GM23338 (cell line): ENCODE measurements around the gene PIK3C3.

Source experiments
- CREB1 ChIP-seq: fragments of 250-450 bp; sonication (Bioruptor Pico); IDR thresholded peaks from 2 replicates; pipeline ENCODE4 v1.5.0; 2020; ENCODE audit warnings: low read depth, mild to moderate bottlenecking, moderate library complexity
- CTCF ChIP-seq, 2 experiments: fragments of 200-600 bp in 1 of 2; sonication (generic) in 1 of 2; conservative IDR thresholded peaks; 2 replicates each; pipeline versions ENCODE4 v1.5.1 to v1.6.1; 2016 to 2017; ENCODE audit warnings: antibody characterized with exemption in 2 of 2, low read depth in 2 of 2, mild to moderate bottlenecking in 2 of 2, moderate library complexity in 1 of 2
- ETS1 ChIP-seq: IDR thresholded peaks from 2 replicates; pipeline ENCODE4 v1.6.1; 2016; ENCODE audit warnings: antibody characterized with exemption
- EZH2 ChIP-seq: fragments of 200-600 bp; sonication (generic); IDR thresholded peaks from one replicate; pipeline ENCODE4 v1.8.0; 2017; ENCODE audit warnings: antibody characterized with exemption, mild to moderate bottlenecking, low read depth; ENCODE audit not compliant: unreplicated experiment
- EZH2phosphoT487 ChIP-seq: fragments of 200-600 bp; sonication (generic); IDR thresholded peaks from one replicate; pipeline ENCODE4 v1.8.1; 2018; ENCODE audit warnings: antibody characterized with exemption; ENCODE audit not compliant: unreplicated experiment
- JUNB ChIP-seq: IDR thresholded peaks from one replicate; pipeline ENCODE4 v1.6.1; 2016; ENCODE audit warnings: antibody characterized with exemption; ENCODE audit not compliant: unreplicated experiment
- NANOG ChIP-seq: IDR thresholded peaks from 2 replicates; pipeline ENCODE4 v1.6.1; 2016; ENCODE audit warnings: antibody characterized with exemption, borderline replicate concordance
- POLR2AphosphoS5 ChIP-seq: IDR thresholded peaks from 2 replicates; pipeline ENCODE4 v1.6.1; 2016; ENCODE audit warnings: antibody characterized with exemption, low read depth
- REST ChIP-seq: IDR thresholded peaks from one replicate; pipeline ENCODE4 v1.6.1; 2018; ENCODE audit warnings: antibody characterized with exemption; ENCODE audit not compliant: unreplicated experiment
- STAT1 ChIP-seq: IDR thresholded peaks from one replicate; pipeline ENCODE4 v1.6.1; 2016; ENCODE audit warnings: antibody characterized with exemption; ENCODE audit not compliant: unreplicated experiment
- ZNF114 ChIP-seq: fragments of 250-450 bp; sonication (Bioruptor Pico); IDR thresholded peaks from 2 replicates; pipeline ENCODE4 v1.5.0; 2020; ENCODE audit warnings: mild to moderate bottlenecking, moderate library complexity
- ZNF331 ChIP-seq: fragments of 250-450 bp; sonication (Bioruptor Pico); IDR thresholded peaks from 2 replicates; pipeline ENCODE4 v1.5.0; 2020; ENCODE audit warnings: low read depth, mild to moderate bottlenecking, moderate library complexity

- TF ChIP-seq REST (no peak), CTCF (conservative IDR thresholded peaks at IDR 0.05; ENCODE audit: low read depth in 2 of 2) (no peak), EZH2 (no peak), EZH2phosphoT487 (no peak), JUNB (no peak), POLR2AphosphoS5 (no peak), ZNF331 (CRISPR knock-in tag) (no peak), ETS1 (no peak), CREB1 (CRISPR knock-in tag) (no peak), ZNF114 (no peak), STAT1 (no peak), NANOG (no peak)
Measured at GRCh38 chr18:41975284-41975683, 20.2 kb downstream of the PIK3C3 start.
